GM21723 (cell line): ENCODE results near the gene BICC1.

Experiments used
- ATAC-seq: cut with Tn5 transposase; IDR thresholded peaks from one replicate; pipeline ENCODE4 v1.9.1; 2021; ENCODE audit warnings: mild to moderate bottlenecking, moderate library complexity; ENCODE audit not compliant: unreplicated experiment

Gene BICC1

GRCh38 chr10:58740620-58741369 is 228.1 kb downstream of the BICC1 start:
- ATAC-seq, result no peak

- no peak for ATAC-seq
These were observed 229.0 kb downstream of the BICC1 start for GRCh38 chr10:58741673-58742072.

- ATAC-seq, result no peak
These were observed 229.5 kb downstream of the BICC1 start for GRCh38 chr10:58742141-58742540.

GRCh38 chr10:58743466-58744115 is 230.9 kb downstream of the BICC1 start:
- ATAC-seq, result no peak

- no peak for ATAC-seq
These were observed 234.0 kb downstream of the BICC1 start for GRCh38 chr10:58746474-58747185.

- no peak for ATAC-seq
These were observed 235.0 kb downstream of the BICC1 start for GRCh38 chr10:58747687-58748086.

- no peak for ATAC-seq
These were observed 240.0 kb downstream of the BICC1 start for GRCh38 chr10:58752665-58753064.

GRCh38 chr10:58753425-58753824 is 240.8 kb downstream of the BICC1 start:
- ATAC-seq, result no peak

- ATAC-seq, result no peak
These were observed 242.0 kb downstream of the BICC1 start for GRCh38 chr10:58754469-58755339.

GRCh38 chr10:58755340-58755610 is 242.6 kb downstream of the BICC1 start:
- ATAC-seq, result no peak

- no peak for ATAC-seq
These were observed 243.0 kb downstream of the BICC1 start for GRCh38 chr10:58755677-58756076.

- ATAC-seq, result no peak
These were observed 243.6 kb downstream of the BICC1 start for GRCh38 chr10:58756130-58756719.

GRCh38 chr10:58757352-58758065 is 244.8 kb downstream of the BICC1 start:
- ATAC-seq, result peak; percentile 48

- ATAC-seq, result no peak
These were observed 245.6 kb downstream of the BICC1 start for GRCh38 chr10:58758321-58758720.

- no peak for ATAC-seq
These were observed 251.5 kb downstream of the BICC1 start for GRCh38 chr10:58764087-58764747.

GRCh38 chr10:58765910-58766309 is 253.2 kb downstream of the BICC1 start:
- ATAC-seq, result no peak

- no peak for ATAC-seq
These were observed 255.0 kb downstream of the BICC1 start for GRCh38 chr10:58767652-58768051.

GRCh38 chr10:58771863-58772262 is 259.2 kb downstream of the BICC1 start:
- no peak for ATAC-seq

- ATAC-seq, result no peak
These were observed 260.1 kb downstream of the BICC1 start for GRCh38 chr10:58772758-58773157.

- ATAC-seq, result no peak
These were observed 260.7 kb downstream of the BICC1 start for GRCh38 chr10:58773341-58773740.
